ENCODE results near the gene PTGES3.

- TF ChIP-seq TAF1 (IDR thresholded peaks at IDR 0.05; ENCODE audit: low read depth) (no peak), TEAD4 (IDR thresholded peaks at IDR 0.05) (no peak), EP300 (IDR thresholded peaks at IDR 0.05; ENCODE audit: borderline replicate concordance) (no peak), RAD21 (IDR thresholded peaks at IDR 0.05; ENCODE audit: low read depth) (no peak)
Measured at GRCh38 chr12:56682323-56682722, 5.8 kb downstream of the PTGES3 start.

All from Ishikawa (cell line).